DMS 273 (cell line): ENCODE data around the gene PATL2.
"Not testable (repeated sequence)": the region's sequence is repeated elsewhere in the genome, so short reads cannot be mapped to it uniquely, and the experiment has no call there.

ENCODE experiments used
- DNase-seq: peaks from one replicate; lab custom pipeline; 2025; ENCODE audit not compliant: unreplicated experiment; lab: John Stamatoyannopoulos, UW

Gene PATL2

DNA sequence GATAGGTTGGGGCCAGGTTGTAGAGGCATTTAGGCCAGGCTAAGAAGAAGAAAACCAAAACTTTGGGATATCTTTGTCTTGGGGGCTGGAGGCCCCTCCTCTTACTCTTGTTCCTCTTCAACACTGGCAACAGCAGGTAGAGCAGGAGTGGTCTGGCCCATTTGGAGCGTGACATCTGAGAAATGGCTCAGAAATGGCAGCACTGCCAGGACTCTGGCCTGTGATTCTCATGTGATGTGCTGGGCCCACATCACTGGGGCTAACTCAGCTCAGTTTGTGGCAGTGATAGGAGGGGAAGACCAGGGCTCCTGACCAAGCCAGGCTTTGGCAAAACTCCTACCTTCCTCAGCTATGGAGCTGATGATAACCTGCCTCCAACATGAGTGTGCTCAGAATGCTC lies 18.5 kb downstream of the PATL2 start:
- DNase-seq, result no peak

DNA sequence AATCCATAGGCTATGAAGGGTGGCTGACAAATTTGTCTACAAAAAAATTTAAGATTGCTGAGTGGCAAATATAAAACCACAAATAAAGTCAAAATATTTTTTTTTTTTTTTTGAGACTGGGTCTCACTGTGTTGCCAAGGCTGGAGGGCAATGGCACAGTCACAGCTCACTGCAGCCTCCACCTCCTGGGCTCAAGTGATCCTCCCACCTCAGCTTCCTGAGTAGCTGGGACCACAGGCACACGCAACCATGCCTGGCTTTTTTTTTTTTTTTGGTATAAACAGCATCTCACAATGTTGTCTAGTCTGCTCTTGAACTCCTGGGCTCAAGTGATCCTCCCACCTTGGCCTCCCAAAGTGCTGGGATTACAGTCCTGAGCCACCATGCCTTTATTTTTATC lies 20.9 kb downstream of the PATL2 start:
- DNase-seq, result not testable (repeated sequence)

DNA sequence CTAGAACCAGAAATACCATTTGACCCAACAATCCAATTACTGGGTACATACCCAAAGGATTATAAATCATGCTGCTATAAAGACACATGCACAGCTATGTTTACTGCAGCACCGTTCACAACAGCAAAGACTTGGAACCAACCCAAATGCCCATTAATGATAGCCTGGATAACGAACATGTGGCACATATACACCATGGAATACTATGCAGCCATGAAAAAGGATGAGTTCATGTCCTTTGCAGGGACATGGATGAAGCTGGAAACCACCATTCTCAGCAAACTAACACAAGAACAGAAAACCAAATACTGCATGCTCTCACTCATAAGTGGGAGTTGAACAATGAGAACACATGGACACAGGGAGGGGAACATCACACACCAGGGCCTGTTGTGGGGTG lies 21.8 kb downstream of the PATL2 start:
- DNase-seq, result not testable (repeated sequence)

DNA sequence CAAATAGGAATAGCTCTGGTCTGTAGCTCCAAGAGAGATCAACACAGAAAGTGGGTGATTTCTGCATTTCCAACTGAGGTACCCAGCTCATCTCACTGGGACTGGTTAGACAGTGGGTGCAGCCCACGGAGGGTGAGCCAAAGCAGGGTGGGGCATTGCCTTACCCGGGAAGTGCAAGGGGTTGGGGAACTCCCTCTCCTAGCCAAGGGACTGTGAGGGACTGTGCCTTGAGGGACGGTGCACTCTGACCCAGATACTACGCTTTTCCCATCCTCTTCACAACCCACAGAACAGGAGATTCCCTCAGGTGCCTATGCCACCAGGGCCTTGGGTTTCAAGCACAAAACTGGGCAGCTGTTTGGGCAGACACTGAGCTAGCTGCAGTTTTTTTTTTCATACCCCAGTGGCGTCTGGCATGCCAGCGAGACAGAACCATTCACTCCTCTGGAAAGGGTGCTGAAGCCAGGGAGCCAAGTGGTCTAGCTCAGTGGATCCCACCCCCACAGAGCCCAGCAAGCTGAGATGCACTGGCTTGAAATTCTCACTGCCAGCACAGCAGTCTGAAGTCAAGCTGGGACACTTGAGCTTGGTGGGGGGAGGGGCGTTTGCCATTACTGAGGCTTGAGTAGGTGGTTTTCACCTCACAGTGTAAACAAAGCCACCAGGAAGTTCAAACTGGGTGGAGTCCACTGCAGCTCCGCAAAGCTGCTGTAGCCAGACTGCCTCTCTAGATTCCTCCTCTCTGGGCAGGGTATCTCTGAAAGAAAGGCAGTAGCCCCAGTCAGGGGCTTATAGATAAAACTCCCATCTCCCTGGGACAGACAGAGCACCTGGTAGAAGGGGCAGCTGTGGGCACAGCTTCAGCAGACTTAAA lies 28.1 kb downstream of the PATL2 start:
- peak; percentile 38 for DNase-seq

DNA sequence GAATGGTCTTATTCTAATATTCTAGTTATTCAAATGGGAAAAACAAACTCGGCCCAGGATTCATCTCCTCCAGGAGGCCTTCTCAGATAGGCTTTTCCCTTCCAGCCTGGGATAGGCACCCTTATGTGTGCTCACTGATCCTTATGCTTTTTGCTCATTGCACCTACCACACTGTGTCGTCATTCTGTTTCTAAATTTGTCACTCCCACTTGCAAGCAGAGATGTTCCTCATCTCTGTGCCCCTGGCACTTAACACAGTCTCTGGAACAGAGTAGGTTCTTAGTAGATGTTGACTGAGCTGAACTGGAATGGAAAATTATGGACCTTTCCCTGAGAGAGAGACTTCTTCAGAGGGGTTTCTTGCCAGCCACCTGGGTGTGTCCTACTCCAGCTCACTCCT lies 28.9 kb downstream of the PATL2 start:
- no peak for DNase-seq

DNA sequence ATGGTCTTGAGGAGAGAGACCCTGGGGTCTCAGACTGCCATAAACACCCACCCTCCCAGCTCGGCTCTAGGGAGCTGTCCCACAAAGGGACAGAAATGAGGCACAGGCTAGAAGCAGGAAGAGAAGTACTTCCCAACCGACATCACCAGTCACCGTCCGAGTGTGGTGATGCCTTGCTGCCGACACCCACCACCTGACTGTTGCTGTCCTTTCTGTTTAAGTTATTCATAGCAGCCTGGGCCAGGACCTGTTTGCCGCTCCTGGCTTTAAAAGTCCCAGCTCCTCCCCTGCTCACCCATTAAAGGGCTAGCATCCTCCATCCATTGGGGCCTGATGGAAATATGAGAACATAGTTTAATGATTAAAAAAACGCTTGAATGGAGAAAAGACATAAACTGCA lies 34.4 kb downstream of the PATL2 start:
- DNase-seq, result no peak

DNA sequence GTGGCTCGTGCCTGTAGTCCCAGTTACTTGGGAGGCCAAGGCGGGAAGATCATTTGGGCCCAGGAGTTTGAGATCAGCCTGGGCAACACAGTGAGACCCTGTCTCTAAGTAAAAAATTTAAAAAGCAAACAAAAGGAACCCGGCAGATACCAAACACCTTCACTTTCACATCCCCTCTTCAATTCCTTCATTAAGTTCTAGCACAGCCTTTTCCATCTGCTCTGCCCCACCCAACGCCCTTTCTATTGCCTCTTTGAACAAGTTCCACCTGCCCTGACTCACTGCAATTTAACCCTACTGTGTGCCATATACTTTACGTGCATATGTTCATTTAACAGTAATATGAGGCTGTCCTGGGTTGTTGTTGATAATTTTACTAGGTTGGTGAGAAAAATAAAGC lies 35.2 kb downstream of the PATL2 start:
- no peak for DNase-seq

DNA sequence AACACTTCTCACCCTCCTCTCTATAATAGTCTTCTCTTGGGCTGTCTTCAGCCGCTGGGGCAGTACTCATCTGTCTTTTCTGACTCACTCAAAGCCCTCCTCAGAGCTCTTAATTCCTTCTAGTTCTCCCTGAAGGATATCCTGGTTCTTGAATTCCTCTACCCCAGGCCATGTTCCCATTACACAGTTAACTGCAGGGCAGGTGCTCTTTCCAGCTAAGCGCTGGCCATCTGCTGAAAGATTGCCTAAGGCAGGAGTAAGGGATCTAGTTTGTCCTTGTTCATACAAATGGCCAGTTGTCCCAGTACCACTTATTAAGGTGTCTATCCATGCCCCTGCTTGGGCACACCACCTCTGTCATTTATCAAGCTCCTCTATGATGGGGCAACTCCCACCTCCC lies 37.5 kb downstream of the PATL2 start:
- no peak for DNase-seq

DNA sequence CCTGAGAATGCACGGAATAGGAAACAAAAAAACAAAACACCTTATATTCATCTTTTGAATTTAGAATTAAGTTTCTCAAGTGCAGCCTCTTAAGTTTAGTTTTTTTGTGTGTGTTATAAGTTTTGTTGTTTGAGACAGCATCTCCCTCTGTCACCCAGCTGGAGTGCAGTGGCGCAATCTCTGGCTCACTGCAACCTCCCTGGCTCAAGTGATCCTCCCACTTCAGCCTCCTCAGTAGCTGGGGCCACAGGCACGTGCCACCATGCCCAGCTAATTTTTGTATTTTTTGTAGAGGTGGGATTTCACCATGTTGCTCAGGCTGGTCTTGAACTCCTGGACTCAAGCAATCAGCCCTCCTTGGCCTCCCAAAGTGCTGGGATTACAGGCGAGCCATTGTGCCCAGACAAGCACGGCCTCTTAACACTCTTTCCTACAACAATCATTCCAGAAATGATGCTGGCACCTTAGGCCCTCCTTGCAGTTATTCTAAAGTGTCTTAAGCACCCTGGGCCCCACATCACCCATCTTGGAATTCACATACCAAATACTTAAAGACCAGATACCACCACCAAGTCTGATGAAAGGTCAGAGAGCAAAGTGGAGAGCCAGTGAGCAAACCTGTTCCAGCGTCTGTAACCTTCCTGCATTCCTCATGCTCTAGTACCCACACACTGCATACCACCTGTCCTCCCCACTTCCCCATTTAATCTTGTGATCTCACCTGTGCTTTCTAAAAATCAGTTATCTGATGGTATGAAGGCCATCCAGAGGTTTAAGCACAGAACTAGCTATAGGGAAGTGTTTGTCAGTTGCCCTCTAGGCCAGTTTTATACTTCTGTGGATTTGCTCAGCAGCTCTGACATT lies 40.8 kb downstream of the PATL2 start:
- DNase-seq, result no peak

DNA sequence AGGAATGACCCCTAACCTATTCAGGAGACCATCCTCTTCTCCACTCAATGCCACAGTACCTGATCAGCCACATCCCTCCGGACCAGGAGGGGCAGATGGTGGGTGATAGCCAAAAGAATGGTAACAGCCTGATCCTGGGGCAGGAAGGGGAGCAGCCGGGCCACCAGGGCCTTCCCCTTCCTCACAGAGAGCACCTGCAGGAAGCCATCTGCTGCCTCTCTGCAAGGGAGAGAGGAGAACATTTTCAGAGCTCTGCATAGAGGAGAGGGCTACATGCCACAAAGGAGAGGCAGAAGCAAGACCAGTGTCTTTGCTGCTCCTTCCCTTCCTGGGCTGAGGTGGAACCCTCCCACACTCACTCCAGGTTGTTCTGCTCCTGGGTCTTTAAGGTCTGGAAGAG lies 42.2 kb downstream of the PATL2 start:
- DNase-seq, result no peak

DNA sequence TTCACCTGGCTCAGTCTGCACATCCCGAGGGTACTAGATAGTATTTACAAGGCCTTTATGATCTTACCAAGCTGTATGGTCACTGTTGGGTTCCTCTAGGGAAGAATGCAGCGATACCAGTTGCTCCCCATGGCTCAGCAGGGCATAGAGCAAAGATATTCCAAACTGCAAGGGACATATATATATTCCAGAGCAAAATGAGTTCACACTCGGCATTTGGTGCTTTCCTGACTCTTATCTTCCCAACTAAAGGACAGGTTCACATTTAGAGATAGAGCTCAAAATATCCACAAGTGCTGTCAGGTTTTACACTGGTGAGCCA lies 44.1 kb downstream of the PATL2 start:
- DNase-seq, result no peak

DNA sequence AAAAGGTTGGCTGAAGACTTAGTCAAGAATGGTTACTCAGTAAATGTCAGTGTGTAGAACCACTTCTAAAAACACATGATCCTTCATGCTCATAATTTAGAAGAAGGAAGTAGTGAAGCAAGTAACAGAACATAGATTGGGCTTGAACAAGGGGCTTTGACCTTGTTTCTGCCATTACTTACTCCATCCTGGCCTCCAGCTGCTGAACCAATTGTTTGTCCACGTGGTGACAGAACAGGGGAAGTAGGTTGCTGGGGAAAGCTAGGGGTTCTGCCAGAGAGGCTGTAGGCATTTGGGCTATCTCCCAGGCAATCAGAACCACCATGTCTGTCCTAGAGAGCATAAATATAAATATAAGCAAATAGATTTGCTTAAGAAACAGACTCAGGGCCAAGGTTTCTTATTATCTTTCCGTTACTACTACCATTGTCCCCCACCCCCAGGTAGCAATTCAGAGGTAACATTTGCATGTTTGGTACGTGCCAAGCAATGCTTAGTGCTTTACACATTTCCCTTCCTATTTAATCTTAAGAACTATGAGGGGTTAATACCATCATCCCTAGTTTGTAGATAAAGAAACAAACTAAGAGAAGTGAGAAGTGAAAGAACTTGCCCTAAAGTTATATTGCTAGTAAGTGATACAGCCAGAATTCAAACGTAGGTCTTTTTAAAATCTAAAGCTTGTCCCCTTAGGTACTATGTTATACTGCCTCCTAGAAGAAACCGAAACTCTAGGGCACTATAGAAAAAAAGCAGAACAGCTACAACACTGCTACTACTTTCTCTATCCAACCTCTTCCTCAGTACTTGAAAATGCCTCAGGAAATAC lies 44.7 kb downstream of the PATL2 start:
- no peak for DNase-seq

DNA sequence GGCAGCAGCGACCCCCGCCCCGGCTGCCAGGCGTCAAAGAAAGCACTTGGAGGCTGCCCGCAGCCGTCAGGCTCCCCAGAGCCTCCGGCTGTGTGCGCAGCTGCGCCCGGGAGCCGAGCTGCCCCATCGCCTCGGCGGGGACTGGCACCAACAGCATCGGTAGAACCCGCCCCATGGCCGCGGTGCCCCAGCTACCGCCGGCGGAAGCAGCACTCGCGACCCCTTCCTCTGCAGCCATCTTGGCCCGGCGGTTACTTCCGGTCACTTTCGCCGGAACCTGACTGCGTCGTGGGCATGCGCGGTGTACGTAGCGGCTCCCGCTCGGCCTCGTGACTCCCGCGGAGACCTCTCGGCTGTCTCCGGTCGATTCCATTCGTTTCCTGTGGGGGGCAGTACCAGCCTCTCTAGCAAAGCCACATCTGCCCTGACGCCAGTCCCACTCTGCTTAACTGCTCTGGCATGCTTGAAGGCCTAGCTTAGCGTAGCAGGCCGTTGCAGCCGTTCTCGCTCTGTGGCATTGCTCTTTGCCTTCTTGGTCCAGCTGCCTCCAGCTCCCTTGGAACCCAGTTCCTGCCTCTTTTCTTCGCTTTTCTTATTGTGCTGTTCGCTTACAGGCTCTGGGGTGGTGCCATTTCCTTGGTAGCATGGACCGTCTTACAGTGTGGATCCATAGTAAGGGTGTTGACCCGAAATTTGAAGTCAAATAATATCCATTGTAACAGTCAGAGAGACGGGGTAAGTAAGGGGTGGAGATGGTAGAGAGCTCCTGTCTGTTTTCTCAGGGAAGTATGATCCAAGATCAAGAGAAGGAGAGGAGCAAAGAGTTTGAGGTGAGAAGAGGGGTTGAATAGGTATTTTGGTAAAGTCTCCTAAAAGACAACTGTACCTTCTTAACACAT lies 47.5 kb downstream of the PATL2 start, which contains the start of gene SPG11:
SPG11 (minus strand) TSS at position 253 of the 899 bp plus-strand sequence; CDS start at position 238, 15 bp downstream.
- DNase-seq, result peak; percentile 97

DNA sequence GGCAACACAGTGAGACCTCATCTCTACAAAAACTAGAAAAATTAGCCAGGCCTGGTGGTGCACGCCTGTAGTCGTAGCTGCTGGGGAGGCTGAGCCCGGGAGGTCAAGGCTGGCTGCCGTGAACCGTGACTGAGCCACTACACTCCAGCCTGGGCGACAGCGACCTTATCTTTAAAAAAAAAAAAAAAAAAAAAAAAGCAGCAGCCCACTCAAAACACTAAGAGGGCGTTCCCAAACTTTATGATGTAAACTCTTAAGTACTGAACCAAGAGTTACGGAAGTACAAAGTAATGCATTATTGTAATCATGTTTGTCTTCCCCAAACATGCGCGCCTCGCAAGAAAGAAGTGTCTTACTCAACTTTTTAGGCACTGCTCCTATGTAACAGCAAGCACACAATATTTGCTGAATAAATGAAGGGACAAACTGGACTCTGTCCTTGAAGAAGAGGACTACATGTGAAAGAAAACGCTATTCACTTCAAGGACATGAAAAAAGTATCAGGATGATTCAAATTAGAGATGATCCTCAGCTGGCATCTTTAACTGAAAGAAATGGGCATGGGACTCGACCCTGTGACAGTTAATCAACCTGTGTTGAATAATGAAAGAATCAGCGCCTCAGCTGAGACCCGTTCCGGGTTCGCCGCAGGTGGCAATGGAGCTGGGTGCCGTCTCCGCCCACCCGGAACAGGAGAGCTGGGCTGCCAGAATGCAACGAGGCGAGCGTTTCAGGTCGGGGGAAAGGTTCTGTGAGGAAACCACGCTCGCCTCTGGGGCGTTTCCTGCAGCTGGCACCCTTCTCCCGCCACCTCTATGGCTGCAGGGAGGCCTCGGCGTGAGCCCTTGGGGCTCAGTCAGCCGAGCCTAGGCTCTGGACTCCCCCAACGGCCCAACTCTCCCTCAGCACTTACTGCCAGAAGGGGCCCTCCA lies 48.4 kb downstream of the PATL2 start:
- DNase-seq, result peak; percentile 75

DNA sequence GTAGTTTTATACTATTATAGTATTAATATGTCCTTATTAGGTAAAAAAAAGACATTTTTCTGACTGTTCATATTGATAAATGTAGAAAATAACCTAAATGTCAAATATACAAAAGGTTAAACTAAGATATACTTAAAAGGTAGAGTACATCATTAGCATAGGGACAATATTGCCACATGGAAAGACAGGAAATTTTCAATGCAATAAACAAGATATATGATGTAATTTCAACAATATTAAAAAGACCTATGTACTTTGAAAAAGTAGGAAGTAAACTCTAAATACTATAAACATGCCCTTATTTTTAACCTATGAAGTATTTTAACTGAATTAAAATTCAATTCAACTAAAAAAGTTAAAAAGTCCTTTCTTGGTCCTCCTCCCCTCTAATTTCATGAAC lies 49.5 kb downstream of the PATL2 start:
- no peak for DNase-seq

DNA sequence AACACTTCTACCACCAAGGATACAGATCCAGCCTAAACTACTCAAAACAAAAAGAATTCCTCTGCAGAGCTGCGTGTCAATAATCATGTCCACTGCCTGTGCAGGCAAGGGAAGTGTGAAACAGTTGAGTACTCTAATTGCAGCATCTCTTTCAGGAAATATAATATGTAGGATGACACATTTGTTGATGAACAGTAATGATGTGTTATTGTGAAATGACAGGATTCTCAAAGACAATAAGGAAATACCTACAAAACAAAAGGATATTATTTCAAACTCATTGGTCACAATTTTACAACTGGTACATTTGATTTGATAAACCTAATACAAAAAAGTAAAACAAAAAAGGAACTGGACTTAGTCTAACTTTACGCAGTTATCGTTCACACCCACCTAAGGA lies 52.1 kb downstream of the PATL2 start:
- no peak for DNase-seq

DNA sequence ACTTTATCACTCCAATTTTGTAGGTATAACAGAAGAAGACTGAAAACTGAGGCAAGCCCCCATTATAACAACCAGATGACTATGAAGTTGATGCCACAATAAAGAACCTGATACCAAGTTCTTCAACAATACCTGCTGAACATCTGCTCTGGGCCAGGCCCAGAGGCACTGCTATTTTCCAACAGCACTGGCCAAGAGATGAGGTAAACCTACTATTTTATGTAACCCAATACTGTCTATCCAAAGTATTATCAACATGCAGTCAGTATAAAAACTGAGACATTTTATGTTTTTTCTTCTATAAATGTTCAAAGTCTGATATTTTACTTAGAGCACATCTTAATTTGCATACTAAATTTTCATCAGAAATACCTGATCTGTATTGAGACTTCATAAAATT lies 53.7 kb downstream of the PATL2 start:
- no peak for DNase-seq

DNA sequence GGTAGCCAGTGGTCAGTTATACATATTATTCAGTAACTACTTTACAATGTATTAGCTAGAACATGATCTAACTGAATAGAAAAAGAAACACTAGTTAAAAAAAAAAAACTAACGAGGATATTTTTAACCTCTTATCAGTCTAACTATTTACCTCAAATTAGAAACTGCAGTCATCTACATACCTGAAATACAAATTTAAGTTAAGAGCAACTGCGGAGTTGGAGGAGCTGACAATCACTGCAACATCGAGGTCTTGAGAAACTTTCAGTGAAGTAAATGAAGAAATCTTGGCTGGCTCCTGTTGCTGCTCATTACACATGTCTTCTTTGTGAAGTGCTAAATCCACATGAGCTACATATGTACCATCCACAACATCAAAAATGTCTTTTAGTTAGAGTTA lies 54.2 kb downstream of the PATL2 start:
- no peak for DNase-seq

DNA sequence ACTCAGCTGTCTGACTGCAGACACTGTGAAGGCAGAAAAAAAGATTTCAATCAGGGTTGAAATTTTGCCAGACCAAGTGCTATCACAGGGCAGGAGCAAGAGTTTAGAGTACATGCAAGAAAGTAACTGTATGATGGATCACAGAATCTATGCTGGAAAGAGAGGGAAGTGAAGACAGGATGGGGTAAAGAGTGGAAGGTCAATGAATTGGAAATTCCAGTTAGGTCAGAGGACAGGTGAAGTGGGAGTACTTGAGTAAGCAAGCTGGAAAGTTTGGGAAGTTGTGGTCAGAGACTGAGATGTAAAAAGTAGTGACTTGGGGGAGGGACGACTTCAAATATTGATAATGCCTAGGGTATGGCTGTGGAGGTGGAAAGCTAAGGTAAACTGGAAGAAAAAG lies 54.8 kb downstream of the PATL2 start:
- no peak for DNase-seq
